Activated CD8-positive, alpha-beta memory T cell treated with anti-CD3 and anti-CD28 coated beads for 1 hour (primary cell): ENCODE measurements around the gene SMAD1.

Experiments used
- DNase-seq, 2 donors: peaks; one replicate each; pipeline ENCODE4 v3.0.0-alpha.2; 2020; ENCODE audit warnings: low read depth in 1 of 2; ENCODE audit errors: extremely low read depth in 1 of 2

SMAD1 gene

DNA sequence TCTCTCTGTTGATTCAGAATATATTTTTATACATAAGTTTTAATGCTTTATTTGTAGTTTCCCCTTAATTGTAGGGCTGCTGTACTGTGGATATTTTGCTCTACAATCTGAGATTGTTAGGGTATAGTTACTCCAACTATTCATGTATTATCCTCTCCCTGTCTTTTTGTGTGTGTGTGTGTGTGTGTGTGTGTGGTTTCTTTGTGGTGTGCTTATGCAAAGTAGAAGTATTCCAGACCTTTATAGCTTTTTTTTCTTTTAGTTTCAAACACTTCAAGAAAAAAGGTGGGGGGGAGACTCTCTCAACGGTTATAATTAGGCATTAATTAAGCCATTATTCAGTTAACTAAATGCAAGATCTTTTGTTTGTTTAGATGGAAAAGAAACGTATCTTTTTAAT is 6.7 kb downstream of the SMAD1 start:
- DNase-seq = no peak

DNA sequence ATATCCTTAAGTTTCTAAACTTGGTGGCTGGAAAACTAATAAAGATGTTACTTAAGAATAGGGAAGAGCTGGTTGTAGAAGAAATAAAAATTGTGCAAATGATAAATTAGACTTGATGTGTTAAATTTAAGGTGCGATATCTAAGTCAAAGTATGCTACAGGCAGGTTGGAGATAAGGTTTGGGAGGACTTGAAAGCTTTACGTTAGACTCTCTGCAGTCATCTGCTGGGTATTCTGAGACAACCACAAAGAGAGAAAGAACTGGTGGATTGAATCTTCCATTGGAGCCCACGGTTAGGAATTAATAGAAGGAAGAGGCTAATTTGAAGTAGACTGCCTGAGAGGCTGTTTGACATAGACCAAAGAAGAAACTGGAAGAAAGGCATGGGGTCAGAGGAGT is 7.9 kb downstream of the SMAD1 start:
- DNase-seq = no peak

DNA sequence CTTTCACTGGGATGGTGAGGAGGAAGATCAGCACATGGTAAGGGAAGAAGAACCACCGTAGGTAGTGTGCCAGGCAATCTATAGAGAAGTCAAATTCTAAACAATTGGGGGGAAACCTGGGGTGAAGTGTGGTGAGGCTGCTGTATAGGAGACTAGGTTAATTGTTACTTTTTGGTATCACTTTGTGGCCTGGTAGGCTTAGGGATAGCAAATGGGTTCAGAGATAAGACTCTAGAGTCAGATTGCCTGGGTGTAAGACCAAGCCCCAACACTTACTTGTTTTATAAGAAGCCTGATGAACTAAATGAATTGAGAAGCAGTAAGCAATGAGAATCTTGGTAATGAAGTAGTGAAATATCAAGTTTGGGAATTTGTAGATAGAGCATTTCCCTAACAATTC is 8.7 kb downstream of the SMAD1 start:
- DNase-seq = no peak

DNA sequence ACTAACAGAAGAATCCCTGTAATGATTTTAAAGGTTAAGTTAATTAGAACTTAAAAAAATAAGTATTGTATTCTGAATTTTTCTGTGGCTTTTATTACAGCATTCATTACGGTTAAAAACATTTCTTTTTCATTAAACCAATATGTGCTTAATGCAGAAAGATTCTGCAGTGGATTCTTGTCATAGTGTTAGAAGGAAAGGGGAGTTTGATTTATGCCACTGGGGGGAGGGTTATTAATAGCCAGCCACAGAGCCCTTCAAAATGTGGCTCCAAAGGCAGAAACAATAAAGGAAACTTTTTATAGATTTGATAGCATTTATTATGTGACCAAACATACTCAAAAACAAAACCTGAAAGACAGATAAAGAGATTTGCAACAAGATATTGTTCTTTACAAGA is 9.1 kb downstream of the SMAD1 start:
- no peak for DNase-seq

DNA sequence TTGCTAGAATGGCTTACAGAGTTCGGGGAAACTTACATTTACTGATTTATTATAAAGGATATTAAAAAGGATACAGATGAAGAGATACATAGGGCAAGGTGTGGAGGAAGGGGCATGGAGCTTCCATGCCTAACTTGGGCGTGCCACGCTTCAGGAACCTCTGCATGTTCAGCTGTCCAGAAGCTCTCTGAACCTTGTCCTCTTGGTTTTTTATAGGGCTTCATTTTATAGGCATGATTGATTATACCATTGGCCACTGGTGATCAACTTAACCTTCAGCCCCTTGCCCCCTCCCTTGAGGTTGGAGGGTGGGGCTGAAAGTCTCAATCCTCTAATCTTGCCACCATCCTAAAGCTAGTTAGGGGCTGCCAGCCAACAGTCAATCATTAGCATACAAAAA is 10.7 kb downstream of the SMAD1 start:
- DNase-seq = no peak

DNA sequence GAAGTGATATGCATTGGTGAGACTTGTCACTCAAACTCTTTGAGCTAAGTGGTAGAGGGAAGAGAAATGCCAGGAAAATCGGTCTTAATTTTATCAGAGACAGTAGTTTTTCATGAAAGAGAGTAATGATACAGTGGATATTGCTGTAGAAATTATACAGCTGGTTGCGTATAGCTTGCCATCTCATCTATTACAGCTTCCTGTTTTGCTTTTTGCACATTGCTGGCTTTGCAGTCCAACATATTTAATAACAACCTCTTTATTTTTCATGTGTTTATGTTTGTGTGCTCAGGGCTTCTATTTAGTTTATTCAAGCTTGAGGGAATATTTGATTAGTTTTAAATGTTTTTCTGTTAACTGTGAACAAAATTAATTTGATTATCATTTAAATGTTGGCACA is 11.5 kb downstream of the SMAD1 start:
- no peak for DNase-seq

DNA sequence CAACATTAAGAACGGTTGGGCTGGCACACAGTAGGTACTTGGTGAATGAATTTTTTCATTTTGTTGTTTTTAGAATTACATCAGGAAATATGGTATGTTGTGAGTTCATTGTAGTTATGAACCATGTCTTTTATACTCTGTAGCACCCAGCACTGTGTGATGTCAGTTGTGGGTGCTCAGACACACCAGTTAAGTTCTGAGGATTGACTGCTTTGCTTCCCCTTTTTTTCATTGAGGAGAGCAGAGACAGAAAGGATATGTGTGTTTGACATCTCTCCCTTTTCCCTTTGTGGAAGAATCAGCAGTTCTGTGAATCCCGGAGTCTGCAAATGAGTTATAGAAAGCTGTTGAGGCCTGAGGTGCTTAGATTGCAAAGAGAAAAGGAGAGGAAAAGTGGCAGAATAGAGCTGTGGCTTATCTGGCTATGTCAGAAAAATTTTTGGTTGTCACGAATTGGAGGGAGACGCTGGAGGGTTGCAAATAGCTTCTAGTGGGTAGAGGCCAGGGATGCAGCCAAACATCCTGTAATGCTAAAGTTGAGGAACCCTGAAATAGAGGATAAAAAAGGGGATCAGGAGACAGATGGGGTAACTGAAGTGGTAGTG is 13.1 kb downstream of the SMAD1 start:
- no peak for DNase-seq

DNA sequence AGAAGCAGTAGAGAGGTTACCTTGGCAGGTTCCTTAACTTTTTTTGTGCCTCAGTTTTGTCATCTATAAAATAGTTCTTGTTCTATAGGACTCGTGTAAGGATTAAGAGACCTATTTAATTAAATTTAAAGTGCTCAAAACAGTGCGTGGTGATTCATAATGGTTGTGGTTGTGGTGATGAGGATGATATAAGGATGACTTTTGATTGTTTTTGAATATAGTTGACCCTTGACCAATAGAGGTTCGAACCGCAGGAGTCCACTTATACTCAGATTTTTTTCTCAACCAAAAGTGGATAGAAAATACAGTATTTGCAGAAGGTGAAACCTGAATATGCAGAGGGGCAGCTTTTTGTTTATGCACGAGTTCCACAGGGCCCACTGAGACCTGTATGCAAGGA is 14.6 kb downstream of the SMAD1 start:
- DNase-seq = no peak

DNA sequence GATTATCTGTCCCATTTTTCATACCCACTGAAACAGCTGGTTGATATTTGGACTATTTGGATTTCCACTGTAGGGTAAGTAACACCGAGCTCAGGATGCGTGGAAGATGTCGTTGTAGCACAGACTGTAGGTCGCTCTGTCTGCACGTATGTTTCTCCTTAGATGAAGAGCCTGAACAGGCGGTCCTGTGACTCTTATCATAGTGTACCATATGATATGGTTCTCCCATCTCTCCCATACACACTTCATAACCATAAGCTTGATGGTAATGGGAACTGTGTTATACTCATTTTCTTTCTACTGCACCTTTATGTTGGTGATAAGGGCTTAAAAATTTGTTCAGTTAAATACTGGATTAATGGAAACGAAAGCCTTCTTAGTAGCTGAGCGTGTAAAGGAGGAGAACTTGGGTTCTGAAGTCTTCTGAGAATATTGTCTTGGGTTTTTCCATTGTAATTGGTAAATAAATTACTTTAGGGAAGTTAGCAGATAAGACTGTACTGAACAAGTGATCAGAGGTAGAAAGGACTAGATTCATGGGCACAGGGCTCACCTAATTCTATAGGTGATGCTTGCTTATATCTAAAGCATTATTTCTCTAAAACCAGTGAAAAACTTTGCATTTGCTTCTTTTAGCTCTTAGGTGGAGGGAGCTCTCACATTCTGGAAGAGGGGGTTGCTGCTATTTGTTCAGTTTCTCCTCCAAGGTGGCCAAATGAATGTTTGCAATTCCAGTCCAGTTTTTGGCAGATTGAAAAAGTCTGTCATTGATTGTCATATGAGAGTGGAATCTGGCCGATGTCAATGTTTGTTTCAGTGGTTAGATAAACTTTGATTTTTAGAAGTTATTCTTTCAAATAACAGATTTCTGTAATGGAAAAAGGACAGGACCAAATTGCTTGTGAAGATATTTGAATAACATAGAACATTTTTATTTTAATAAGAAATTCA is 15.8 kb downstream of the SMAD1 start:
- no peak for DNase-seq

DNA sequence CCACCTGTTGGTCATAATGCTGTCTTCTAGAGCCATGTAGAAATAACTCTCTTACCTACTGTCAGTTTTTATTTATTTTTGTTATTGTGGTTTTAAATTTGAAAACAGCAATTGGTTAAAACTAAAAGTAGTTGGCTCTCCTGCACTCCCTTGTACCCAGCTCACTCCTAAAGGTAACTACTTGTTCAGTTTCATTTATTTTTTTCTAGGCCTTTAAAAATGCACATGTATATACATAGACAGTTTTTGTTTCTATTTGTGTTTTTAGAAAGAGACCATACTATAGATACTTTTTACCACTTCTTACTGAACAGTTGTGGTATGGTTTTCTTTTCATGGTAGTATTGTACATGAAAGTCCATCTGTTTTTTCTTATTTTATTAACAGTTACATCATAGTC is 16.8 kb downstream of the SMAD1 start:
- no peak for DNase-seq

DNA sequence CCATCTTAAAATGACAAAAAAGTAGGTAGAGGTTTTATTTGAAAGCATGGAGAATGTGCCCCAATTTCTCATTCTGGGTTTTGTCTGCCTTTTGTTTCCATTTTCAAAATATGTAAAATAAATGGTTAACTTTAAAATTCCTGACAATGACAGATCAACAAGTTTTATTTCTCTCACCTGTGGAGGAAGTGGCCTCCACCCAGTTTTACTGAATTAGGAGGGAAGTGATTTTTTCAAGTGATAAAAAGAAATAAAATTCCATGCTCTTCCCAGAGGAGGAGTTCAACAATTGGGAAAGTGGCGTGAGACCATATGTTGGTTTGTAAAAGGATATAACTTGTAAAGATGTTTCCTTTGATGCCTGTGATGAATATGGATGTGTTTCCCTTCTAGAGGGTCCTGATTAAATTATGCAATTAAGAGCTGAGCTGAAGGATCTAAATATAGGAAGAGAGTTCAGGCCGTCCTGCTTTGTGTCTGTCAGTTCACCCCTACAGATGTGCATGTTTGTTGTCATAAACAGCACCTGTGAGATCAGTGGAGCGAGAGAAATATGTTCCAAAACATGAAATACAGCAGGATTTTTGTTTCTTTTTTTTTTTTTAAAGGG is 19.5 kb downstream of the SMAD1 start:
- DNase-seq = no peak

DNA sequence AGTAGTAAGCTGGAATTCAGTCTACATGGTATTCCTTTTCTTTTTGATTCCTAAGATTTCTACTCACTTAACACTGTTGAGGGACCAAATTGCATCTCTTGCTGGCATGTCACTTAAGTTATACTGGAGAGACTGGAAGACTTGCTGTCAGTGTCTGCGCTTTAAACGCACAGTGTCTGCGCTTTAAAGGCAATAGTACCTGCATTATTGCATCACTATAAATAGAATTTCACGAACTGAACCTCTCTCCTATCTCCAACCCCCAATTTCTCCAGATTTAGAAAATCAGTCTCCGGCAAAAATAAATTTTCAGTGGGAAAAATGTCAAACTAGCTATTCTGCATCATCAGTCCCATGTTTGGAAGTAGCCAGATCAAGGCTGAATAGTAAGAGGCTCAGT is 21.2 kb downstream of the SMAD1 start:
- no peak for DNase-seq

DNA sequence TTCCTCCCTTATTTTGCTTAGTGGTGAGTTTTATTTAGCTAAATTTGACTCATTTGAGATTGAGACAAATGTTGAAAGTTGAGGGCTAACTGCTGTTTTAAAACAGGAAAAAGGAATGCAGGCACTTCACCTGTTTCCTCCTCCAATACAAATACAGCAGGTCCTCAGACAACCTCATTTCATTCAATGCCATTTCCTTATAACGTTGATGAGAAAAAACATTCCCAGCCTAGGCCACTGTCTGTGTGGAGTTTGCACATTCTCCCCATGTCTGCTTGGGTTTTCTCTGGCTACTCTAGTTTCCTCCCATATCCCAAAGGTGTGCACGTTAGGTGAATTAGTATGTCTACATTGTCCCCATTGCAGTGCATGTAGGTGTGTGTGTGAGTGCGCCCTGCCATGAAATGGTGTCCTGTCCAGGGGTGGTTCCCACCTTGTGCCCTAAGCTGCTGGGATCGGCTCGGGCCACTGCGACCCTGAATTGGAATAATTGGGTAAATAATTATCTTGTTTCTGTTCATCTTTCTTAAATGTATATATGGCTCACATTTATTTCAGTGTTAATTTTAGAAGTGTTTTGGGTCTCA is 21.9 kb downstream of the SMAD1 start:
- DNase-seq = no peak

DNA sequence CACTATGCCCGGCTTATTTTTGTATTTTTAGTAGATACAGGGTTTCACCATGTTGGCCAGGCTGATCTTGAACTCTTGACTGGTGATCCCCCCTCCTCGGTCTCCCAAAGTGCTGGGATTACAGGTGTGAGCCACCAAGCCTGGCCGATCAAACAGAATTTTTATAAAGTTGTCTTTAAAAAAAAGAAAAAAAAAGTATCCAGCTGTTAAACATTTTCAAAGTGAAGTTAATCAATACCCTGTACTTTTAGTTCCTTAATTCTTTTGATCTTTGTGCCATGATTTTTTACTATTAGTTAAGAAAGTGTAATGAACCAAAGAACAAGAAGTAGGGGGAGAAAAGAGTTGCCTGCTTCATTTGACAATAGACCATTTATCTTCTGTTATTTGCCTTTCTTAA is 24.3 kb downstream of the SMAD1 start:
- no peak for DNase-seq

DNA sequence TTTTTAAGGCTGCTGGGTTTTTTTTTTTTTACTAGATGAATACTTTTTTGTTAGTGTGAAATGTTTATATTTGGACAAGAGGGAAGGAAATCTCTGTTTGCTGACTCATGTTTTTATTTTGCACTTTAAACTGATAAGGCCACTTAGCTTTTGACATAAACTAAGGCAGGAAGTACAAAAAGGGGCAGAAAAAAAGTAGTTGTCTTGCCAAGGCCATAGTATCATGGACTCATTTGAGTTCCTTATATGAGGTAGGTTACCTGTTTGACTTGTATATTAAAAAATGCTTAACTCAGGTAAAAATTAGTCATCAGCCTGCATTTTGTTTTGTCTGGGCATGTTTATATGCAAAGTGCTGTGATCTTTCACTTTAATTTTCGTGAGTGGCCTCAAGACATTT is 26.0 kb downstream of the SMAD1 start:
- no peak for DNase-seq

DNA sequence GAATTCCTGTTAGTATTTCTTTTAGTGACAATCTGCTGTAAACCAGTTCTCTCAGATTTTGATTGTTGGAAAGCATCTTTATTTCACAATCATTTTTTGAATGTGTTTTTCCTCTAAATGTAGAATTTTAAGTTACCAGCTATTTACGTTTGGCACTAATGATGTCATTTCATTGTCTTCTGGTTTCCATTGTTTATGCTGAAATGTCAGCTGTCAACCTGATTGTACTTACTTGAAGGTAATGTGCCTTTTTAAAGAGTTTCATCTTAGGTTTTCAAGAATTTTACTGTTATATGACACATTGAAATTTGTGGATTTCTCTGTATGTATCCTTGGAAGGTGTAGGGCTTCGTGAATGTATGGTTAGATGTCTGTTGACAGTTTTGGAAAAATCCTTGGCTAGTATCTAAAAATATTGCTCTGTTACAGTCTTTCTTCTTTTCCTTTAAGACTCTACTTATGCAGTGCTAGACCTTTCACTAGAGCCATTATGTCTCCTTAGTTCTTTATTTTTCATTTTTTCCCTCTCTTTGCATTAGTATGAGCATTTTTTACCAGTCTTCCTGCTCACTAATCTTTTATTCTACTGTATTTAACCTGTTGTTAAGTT is 30.4 kb downstream of the SMAD1 start:
- DNase-seq = no peak

DNA sequence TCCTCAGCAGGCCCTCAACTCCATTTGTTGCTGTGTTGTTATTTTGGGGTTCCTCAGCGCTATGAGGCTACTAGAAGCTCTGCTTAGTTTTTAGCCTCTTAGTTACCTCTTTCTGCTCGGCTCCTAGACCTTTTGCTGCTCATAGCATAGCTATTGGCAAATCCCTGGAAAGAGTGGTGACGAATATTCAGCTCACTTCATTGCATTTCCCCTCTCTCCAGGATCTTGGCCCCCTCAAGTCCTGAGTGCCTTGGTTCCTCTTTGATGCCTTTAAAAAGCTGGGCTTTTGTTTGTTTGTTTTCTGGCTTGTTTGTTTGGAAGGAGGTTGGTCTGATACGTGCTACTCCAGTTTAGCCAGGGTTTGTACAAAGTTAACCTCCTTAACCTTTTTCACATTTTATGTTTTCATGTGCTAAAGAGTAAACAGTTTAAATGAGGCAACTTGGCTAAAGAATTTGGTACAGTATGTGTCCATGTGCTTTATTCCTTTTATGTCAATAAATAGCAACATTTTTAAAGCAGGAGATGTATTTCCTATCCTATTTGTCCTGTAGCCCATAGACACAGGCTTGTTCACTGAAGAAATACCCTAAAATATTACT is 31.5 kb downstream of the SMAD1 start:
- DNase-seq = no peak

DNA sequence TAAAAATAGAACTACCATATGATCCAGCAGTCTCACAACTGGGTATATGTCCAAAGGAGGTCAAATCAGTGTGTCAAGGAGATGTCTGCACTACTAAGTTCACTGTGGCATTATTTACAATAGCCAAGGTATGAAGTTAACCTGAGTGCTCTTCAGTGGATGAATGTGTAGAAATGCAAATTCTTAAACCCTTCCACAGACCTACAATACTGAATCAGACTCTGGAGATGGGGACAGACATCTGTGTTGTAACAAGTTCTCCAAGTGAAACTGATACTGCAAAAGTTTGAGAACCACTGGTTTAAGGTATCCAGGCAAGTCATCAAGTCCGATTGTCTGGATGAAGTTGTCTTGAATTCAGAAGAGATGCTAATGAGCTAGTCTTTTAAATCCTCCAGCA is 38.5 kb downstream of the SMAD1 start:
- no peak for DNase-seq

DNA sequence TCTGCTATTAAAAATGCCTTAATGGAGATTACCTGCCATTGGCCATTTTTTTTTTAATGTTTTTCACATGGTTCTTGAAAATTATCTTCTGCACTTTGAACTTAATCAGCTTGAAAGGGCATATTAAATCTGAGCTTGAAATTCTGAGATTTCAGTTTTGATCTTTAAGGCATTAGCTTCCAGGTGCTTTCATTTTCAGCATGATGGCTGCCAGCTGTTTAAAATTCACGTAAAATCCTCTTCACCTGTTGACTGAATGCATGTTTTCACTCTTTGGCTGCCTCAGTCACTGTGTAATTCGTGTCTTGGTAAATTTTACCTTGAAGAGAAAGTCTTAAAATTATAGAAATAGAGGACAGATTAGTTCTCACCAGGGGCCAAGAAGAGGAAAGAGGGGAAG is 39.6 kb downstream of the SMAD1 start:
- DNase-seq = no peak

DNA sequence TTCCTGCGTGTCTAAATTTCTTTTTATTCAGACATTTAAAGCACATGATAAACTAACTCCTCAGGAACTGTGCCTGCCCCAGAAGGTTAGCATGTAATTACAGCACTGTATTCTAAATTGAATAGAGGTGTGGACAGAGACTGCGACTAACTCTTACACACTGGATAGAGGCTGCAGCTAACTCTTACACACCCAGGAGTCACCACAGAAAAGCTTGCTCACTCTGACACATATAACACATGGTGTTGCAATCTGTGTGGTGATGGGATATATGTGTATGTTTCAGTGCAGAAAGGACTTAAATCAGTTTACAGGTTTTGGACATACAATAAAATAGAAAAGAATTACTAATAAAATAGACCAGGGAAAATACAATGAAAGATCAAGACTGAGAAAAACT is 41.5 kb downstream of the SMAD1 start:
- no peak for DNase-seq

DNA sequence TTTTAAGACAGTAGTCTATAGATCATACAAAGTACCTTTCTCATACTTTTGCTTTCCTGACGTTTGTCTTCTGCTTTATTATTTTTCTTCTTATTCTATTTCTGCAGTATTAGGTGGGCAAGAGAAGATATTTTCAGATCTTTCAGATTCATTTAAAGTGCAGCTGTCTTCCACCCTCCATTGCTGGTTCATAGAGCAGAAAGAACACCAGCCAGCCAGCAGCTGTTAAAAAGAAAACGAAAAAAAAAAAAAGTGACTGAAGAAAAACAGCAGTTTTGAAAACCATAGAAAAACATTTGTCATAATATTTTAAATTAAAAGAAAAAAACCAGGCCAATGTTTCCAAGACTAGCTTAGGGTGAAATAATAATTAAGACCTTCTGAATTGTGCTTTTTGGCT is 42.9 kb downstream of the SMAD1 start:
- no peak for DNase-seq
